ENCODE measurements around the gene EYA3.

DNA sequence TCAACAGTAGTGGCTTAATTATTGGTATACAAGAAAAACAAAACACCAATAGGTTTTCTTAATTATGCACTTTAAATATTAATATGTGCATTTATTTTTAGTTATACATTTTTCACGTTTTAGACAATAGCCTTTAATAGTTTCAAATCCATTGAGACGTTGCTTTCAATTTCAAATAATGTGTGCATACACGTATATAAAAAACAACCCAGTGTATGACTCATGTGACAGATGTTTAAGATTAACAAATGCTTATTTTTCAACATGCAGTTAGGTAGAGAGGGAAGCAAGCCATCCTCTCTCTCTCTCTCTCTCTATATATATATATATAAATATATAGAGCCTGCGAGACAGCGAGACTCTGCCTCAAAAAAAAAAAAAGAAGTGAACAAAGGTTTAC, 24.3 kb downstream of the EYA3 start:
- TF ChIP-seq, protein P1, sequence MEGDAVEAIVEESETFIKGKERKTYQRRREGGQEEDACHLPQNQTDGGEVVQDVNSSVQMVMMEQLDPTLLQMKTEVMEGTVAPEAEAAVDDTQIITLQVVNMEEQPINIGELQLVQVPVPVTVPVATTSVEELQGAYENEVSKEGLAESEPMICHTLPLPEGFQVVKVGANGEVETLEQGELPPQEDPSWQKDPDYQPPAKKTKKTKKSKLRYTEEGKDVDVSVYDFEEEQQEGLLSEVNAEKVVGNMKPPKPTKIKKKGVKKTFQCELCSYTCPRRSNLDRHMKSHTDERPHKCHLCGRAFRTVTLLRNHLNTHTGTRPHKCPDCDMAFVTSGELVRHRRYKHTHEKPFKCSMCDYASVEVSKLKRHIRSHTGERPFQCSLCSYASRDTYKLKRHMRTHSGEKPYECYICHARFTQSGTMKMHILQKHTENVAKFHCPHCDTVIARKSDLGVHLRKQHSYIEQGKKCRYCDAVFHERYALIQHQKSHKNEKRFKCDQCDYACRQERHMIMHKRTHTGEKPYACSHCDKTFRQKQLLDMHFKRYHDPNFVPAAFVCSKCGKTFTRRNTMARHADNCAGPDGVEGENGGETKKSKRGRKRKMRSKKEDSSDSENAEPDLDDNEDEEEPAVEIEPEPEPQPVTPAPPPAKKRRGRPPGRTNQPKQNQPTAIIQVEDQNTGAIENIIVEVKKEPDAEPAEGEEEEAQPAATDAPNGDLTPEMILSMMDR (IDR thresholded peaks at IDR 0.05; ENCODE audit: control extremely low read depth in 1 of 3, insufficient read depth in 1 of 3, low read depth in 1 of 3, low read length in 3 of 3) = no peak
- TF ChIP-seq ASH2L (IDR thresholded peaks at IDR 0.05; ENCODE audit: low read length) (no peak), POLR2A (IDR thresholded peaks at IDR 0.05; ENCODE audit: control extremely low read depth in 1 of 2, low read depth in 2 of 2, low read length in 2 of 2) (no peak), RXRA (IDR thresholded peaks at IDR 0.05; ENCODE audit: insufficient read depth, low read depth, low read length) (no peak), CBX8 (IDR thresholded peaks at IDR 0.05; ENCODE audit: borderline replicate concordance, low read depth, low read length) (no peak)

Data from H1 (cell line).